NCI-H1694 (cell line): ENCODE data around the gene RCBTB2.

Source experiments
- DNase-seq: peaks from one replicate; lab custom pipeline; 2025; lab: John Stamatoyannopoulos, UW

RCBTB2 gene

DNA sequence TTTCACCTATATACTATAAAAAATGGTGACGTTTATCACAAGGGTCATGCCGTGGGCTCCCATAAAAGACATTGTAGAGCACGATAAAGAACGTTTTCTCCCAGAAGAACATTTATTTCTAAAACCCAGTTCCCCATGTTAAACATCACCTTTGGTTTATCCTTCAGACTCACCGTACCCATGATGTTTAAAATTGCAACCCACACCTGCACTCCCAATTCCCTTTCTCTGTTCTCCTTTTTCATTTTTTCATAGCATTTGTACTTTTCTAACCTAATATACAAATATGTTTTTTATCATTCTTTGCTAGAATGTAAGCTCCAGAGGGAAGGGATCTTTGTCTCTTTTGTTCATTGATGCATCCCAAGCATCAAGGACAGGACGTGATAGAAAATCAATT, 2.0 kb downstream of the RCBTB2 start:
- no peak for DNase-seq

DNA sequence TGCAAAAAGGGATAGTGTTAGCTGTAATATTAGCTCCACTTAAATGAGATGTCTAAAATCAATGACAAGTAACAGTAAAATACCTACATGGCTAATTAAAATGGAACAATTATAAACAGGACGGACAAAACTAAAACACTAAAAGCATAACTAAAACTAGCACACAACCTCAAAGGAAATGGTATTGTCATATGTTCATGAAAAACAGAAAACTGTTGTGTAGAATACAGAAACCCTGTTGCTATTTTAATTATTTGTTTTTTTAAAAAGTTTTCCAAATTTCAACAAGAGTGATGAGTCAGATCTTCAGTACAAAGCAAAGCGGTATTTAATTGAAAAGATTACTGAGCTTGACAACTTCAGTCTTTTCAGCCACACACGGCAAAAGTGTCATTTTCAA, 4.2 kb downstream of the RCBTB2 start:
- no peak for DNase-seq

DNA sequence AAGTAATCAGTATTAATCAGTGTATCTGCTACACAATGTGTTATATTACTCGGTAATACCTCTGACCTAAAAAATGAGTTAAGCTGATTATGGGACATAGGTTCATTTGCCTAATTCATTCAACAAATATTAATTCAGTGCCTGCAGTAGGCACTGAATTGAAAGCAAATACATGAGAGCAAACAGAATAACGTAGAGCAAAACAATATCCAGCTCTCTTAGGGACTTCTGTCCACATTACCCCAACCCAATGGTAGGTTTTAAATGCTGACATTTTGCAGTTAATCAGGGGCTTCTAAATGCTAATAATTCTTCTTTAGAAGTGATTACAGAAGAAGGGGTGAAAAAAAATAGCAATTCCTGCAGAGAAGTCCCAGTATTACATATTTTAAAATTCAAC, 4.9 kb downstream of the RCBTB2 start:
- DNase-seq, result no peak

DNA sequence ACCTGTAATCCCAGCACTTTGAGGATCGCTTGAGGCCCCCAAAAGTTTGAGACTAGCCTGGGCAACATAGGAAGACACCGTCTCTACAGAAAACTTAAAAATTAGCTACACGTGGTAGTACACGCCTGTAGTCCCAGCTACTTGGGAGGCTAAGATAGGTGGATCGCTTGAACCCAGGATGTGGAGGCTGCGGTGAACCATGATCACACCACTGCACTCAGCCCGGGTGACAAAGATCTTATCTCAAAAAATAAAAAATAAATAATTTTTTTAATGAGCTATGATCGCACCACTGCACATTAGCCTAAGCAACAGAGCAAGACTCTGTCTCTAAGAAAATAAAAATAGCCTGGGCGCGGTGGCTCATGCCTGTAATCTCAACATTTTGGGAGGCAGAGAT, 6.6 kb downstream of the RCBTB2 start:
- no peak for DNase-seq

DNA sequence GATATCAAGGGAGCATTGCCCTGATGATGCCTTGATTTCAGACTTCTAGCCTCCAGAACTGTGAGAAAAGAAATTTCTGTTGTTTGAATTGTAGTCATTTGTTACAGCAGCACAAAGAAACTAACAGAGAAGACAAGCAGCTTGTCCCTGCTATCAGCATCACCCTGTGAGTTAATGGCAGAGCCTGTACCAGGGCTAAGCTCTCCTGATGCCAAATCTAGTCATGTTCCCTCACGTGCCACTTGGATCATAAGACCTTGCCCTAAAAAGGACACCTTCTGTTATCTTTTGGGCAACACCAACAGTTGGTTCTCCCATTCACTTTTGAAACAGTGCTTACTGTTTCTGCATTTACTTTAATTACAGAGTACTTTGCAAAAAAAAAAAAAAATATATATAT, 14.8 kb downstream of the RCBTB2 start:
- DNase-seq, result no peak

DNA sequence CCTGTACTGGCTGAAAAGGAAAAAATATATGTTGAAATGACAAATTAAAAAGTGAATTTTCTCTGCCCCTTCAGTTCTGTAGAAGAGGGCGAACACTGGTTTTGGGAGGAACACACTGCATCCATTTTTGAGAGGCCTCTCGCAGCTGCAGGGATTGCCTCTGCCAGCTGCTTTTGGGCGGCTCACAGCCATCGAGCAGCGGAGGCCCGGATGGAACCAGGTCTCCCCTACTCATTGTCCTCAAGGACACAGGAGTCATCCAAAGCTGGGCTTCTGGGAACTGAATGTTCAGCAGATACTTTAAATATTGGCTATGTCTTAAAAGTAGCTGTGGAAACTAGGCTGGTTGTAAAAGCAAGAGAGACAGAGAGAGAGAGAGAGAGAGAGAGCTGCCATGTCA, 17.1 kb downstream of the RCBTB2 start:
- no peak for DNase-seq

DNA sequence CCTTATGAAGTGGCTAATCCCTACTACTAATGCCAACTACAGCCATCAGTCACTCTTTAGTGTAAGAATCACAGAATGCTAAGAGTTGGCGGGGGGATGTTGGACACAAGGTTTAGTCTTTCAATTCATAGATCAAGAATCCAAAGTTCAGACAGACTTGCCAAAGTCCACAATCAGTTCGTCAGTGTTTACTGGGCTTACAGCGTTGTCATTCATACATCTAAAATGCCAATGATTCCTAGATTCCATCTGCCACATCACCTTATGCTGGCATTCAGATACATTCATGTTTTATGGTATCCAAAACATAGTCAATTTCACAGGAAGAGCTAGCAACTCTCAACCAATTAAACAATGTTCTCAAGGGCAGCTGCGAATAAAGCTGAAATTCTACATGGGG, 18.1 kb downstream of the RCBTB2 start:
- no peak for DNase-seq

DNA sequence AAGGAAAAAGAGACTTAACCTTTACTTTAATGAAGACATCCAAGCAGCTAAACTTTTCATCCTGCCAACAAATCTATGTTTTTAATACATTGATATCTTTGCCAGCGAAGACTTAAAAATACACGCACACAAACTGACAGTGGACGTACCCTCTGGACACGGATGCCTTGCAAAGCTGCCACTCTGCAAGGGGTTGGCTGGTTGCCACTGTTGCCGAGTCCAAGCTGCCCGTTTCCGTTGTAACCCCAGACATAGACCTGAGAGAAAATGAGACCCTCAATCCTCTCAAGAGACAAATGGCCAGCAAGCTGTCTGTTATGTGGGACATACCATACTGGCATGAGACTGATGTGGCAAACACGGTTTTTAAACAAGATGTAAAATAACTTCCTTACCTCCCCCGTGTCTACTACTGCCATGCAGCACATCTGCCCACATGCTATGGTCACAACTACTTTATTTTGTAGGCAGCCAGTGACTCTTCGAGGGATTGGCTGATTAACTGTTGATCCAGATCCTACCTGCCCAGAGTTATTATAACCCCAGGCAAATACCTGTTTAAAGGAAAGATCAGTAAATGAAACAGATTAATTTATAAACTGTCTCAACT, 21.2 kb downstream of the RCBTB2 start:
- no peak for DNase-seq

DNA sequence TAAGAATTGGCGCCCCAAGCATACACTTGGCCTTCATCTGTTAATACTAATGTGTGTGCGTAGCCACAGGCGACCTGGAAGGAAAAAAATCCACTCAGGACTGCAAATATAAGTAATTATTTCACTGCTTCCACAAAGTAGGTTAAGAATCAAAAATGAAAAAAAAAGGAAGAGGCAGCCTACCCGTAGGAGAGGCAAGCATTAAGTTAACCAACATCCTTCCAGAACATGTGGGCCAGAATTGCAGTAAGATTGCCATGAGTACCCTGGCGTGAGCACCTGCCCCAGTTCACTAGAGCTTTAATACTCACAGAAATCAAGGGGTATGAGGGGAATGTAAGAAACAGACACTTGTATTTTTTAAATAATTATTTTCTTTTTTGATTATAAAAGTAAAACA, 22.2 kb downstream of the RCBTB2 start:
- DNase-seq, result no peak

DNA sequence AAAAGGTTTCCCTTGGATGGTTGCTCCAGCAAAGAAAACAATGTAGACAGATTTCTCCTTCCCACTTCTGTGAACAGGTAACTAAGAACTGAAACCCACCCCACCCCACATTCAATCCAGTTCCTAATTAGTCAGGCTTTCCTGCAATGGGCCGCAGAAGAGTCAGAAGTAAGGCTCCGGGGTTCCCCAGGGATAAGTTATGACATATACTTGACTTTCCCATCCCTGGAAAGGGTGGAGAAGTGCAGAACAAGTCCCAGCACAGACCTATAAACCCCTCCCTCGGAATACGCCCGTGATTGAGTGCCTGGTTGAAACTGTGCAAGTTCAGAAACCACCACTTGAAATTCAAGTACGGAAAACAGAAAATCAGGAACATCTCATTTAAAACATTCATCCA, 24.9 kb downstream of the RCBTB2 start:
- DNase-seq, result no peak

DNA sequence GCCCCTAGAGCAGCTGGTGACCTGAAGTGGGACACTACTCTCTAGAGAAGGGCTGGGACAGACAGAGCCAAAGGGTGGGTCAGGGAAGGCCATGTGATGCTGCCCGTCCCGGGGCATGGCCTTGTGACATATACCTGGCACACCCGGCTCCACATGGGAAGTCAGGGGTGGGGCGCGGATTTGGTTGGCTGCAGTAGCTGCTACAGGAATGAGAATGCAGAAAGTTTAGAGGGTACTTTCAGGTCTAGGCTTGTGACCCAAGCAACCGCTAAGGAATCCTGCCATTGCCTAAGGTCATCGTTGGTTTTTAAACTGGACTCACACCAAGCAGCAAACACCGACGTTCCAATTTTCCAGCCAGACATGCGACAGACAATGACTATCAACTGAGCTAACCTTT, 25.9 kb downstream of the RCBTB2 start:
- no peak for DNase-seq

DNA sequence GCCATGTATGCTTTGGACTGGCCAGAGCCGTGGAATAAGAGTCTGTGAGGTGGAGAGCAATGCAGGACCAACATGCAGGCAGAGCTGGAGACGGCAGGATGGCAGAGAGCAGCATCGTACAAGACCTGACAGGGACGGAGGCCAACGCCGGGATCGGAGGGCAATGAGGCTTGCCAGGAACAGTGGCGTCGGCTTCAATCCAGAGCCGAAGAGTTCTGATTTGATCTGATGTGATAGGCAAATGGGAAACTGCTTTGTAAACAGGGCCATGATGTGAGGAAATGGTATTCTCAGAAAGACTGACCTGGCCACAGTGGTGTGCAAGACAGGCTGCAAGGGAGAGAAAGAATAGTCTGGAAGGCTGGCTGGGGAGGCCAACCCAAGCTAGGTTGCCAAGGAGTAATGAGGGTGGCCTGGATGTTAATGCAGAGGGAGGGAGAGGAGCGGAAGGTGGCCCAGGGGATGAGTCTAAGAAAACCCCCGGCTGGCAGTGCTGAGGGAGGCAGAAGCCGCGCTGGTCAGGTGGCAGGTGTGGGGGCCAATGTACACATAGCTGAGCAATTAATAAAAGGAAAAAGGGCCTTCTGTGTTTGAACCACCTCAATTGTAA, 26.7 kb downstream of the RCBTB2 start:
- no peak for DNase-seq

DNA sequence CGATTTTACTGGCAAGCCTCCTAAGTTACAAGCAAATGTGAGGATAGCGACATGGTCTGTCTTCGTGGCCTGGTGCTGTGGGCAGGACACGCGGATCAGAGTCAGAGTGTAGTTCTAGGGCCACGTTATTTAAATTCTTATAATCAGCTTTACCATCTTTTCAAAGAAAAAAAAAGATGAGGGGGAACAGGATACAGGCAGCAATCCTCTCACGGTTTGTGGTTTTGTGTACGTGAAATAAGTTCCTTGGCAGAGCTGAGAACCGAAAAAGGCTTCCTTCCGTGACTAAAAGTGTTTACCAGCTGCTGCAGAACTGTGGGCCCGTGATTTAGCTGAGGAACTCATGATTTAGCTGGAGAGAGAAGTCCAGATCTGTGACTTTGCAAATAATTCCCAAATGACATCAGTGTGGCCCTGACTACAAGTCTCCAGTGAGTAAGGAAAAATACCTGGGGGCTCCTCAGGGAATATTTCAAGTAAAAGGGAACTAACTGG, 27.2 kb downstream of the RCBTB2 start:
- DNase-seq, result no peak

DNA sequence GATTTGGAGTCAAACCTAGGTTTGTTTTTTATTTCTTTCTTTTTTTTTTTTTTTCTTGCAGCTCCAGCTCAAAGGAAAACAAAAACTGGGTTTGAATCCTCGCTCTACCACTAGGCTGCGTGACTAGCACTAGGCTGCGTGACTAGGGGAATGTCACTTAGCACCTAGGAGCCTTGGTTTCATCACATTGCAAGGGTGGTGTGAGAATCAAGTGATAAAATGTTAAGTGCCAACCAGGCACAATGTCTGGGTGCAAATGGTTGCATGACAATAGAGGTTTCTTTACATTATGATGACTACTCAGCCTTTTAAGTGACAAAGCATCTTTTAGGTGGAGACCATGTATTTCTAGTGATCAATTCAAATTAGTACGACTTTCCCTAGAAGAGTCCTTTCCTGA, 27.9 kb downstream of the RCBTB2 start:
- DNase-seq, result no peak

DNA sequence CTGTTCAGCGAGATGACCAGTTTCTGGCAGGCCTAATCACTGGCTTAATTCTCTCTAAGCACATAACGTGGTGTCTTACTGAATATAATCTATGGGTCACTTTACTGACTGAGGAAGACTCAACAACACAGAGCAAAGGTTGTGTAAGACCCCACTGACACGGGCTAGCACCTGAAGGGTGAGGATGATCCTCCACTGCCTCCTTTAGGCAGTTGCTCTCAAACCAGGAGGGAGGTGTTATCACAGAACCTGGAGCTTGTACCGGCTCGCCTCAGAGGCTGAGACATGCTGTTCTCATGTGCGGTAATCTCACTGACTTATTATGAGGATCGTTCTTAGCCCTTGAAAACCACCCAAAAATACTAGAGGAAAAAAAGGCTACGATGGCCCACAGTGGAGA, 28.3 kb downstream of the RCBTB2 start:
- no peak for DNase-seq

DNA sequence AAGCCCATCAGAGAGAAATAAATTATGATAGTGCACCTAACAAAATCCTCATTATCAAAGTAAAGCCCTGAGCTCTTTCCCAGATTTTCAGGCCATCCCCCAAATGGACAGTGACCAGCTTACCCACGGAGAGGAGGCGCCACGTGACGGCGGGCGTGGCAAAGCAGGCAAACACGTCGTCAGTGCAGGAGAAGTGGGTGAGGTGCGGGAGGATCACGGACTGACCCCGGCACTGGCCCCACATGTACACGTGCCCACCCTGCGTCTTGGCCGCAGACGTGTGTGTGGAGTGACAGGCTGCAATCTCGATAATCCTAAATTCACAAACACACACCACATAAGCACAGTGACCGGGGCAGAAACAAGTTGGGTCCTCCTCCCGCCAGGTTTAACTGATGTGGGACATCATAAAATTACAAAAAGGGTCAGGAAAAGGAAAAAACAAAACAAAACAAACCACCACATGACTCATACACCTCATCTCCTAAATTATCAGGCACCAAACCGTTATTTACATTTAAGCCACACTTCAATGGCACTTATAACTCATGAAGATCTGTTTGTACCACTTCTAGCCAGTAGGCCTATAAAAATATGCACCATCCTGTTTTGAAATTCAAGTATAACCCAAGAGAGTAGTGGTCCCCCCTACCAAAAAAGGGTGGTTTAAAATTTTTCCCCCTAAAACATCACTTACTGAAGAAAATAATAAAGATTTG, 30.1 kb downstream of the RCBTB2 start:
- DNase-seq, result no peak

DNA sequence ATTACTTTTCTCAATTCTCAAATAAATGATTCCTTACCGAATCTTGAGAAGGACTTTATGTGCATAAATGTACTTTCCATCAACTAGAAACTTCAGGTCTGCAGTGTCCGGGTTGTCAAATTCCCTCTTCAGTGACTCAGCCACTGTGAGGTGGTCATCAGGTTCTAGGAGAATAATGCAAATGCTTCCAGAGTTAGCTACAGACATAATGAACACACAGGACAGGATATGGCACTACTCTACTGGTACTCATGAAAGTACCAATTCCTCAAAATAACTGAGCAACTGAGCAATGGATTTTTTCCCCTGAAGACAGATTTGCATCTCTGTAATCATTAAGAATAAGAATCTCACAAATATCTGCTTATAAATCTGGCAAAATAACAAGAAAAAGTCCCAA, 31.2 kb downstream of the RCBTB2 start:
- no peak for DNase-seq

DNA sequence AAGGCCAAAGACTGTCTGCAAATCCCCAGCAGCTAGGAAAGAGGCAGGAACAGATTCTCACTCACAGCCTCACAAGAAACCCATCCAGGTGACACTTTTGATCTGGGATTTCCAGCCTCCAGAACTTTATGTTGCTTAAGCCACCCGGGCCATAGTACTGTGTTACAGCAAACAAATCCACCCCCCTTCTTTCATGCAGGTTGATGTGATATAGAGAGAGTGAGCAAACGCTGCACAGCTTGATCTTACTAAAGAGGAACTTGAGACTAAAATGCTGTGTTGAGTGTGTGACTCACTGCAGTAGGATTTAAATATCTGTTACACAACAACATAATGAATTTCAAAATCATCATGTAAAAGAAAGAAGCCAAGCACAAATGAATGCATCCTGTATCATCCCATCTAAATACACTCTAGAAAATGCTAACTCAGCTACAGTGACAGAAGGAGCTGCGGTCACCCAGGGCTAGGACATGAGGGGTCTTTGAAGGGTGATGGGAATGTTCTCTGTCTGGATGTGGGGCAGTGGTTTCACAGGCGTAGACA, 32.2 kb downstream of the RCBTB2 start:
- no peak for DNase-seq

DNA sequence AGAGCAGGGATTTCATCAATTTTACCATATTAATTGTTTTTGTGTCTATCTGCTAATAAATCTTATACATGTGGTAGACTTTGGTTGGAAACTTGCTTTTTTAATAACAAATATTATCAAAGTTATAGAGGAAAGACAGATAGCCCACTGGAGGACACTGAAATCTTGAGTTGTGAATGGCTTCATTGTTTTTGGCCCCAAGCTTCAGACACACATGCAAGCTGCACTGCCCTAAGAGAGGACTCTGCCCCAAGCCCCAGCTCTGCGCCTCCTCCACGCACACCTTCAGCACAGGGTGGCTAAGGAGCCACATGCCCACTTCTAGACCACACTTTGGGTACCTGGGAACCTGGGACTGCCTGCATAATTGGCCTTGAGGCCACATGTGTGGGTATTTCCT, 35.2 kb downstream of the RCBTB2 start:
- no peak for DNase-seq

DNA sequence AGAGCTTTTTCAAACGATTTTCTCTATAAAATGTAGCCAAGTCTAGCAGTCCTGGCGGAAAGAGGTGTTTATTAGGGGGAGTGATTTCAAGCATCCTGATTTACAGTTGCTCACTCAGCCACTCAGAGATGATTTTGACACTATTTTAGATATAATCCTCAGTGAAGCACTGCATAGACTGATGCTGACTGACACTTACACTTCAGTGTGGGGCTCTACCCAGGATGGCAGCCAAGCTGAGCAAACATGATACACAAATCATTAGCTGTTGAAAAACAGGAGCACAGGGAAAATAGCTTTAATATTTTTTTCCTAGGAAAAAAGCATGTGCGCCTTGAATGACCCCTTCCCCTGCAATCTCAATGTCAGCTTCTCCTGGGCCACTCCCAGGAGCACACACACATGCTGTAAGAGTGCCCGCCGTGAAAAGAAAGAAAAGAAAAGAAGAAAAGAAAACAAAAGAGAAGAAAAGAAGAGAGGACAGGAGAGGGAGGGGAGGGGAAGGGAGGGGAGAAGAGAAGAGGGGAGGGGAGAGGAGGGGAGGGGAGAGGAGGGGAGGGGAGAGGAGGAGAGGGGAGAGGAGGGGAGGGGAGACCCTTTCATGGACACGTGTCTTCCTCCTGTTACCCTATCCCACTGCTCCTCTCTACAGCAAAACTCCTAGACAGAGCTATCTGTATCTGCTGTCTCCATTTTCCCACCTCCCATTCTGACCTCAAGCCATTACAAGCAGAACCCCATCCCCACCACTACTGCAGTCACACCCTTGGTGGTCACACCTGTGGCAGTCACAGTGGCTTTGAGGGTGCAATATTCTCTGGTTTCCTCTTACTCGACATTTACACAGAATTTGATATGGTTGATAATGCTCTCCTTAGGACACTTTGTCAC, 36.4 kb downstream of the RCBTB2 start:
- DNase-seq, result no peak

DNA sequence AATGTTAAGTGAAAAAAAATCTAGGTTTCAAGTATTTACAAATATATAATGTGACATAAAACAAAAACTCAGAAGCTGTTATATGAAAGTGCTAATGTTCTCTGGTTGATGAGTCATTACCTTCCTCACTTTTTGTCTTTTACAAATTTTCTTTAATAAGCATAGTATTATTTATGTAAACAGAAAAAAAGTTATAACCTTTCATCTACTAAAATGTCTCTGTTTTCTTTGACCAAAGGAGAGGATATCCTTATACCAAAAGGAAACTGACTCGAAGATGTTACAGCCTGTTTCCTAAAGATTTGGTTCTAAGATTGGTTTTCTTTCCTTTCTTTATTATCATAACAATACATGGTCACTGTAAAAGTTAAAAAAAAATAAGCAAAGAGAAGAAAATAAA, 38.0 kb downstream of the RCBTB2 start:
- DNase-seq, result no peak

DNA sequence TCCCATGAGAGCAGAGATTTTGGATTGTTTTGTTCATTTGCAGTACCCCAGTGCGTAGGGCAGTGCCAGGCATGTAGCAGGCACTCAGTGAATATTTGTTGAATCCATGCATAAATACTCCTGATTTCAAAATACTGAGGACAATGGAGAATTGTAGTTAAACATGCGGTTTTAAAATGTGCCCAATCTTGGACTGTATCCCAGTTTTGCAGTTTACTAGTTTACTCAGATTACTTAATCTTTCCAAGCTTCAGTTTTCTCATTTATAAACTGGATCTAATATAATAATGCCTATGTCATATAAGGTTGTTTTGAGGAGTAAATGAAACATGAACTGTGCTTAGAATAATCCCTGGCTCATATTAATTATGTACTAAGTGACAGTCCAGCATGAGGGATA, 39.0 kb downstream of the RCBTB2 start:
- DNase-seq, result no peak
